H9 (cell line): ENCODE results near the gene CTNNB1. TPM values are rescaled to one million over a fixed set of nuclear protein-coding genes. Genes with fewer than 3 reads are reported as not detected.

Experiments
- DNase-seq: peaks from one replicate; pipeline ENCODE4 v3.0.0-alpha.2; 2017
- H2AFZ ChIP-seq: one replicate; pipeline ENCODE4 v1.6.1; 2013; ENCODE audit warnings: mild to moderate bottlenecking, low read length, control low read depth, moderate library complexity
- H2AK5ac ChIP-seq: 2 replicates; pipeline ENCODE4 v1.6.1; 2013; ENCODE audit warnings: low read length, control low read depth, mixed read lengths; ENCODE audit not compliant: insufficient read length
- H2BK120ac ChIP-seq: one replicate; pipeline ENCODE4 v1.6.1; 2013; ENCODE audit warnings: low read depth, mild to moderate bottlenecking, low read length, control low read depth, inconsistent platforms; ENCODE audit not compliant: poor library complexity, severe bottlenecking
- H2BK12ac ChIP-seq: 2 replicates; pipeline ENCODE4 v1.6.1; 2013; ENCODE audit warnings: low read length, control low read depth, mixed read lengths, low read depth; ENCODE audit not compliant: insufficient read length
- H2BK15ac ChIP-seq: 2 replicates; pipeline ENCODE4 v1.6.1; 2013; ENCODE audit warnings: low read depth, low read length, control low read depth
- H2BK20ac ChIP-seq: one replicate; pipeline ENCODE4 v1.6.1; 2013; ENCODE audit warnings: low read depth, mild to moderate bottlenecking, low read length, control low read depth, inconsistent platforms; ENCODE audit not compliant: poor library complexity, severe bottlenecking
- H2BK5ac ChIP-seq: 2 replicates; pipeline ENCODE4 v1.6.1; 2013; ENCODE audit warnings: low read length, control low read depth, mixed read lengths; ENCODE audit not compliant: insufficient read length
- H3K14ac ChIP-seq: 2 replicates; pipeline ENCODE4 v1.6.1; 2013; ENCODE audit warnings: low read length, control low read depth; ENCODE audit not compliant: insufficient read depth
- H3K18ac ChIP-seq: 2 replicates; pipeline ENCODE4 v1.6.1; 2013; ENCODE audit warnings: low read depth, mild to moderate bottlenecking, mixed read lengths, low read length, control low read depth; ENCODE audit not compliant: insufficient read length
- H3K23ac ChIP-seq: 2 replicates; pipeline ENCODE4 v1.6.1; 2013; ENCODE audit warnings: low read length, control low read depth, mixed read lengths, low read depth; ENCODE audit not compliant: insufficient read length
- H3K23me2 ChIP-seq: 2 replicates; pipeline ENCODE4 v1.6.1; 2013; ENCODE audit warnings: low read depth, mild to moderate bottlenecking, mixed read lengths, low read length, control low read depth; ENCODE audit not compliant: insufficient read length, poor library complexity, severe bottlenecking
- H3K27ac ChIP-seq: 2 replicates; pipeline ENCODE4 v1.5.1; 2013; ENCODE audit warnings: low read length, control low read depth, mixed read lengths, low read depth; ENCODE audit not compliant: insufficient read length
- H3K27me3 ChIP-seq: 2 replicates; pipeline ENCODE4 v1.6.1; 2013; ENCODE audit warnings: low read length, control low read depth, inconsistent platforms; ENCODE audit not compliant: insufficient read depth
- H3K4ac ChIP-seq: 2 replicates; pipeline ENCODE4 v1.6.1; 2013; ENCODE audit warnings: low read depth, mild to moderate bottlenecking, control low read depth, inconsistent platforms, low read length, moderate library complexity
- H3K4me1 ChIP-seq: 2 replicates; pipeline ENCODE4 v1.6.1; 2013; ENCODE audit warnings: low read length, control low read depth, inconsistent platforms; ENCODE audit not compliant: insufficient read depth
- H3K4me2 ChIP-seq: 2 replicates; pipeline ENCODE4 v1.6.1; 2013; ENCODE audit warnings: low read length, control low read depth, mixed read lengths; ENCODE audit not compliant: insufficient read length, insufficient read depth
- H3K56ac ChIP-seq: 2 replicates; pipeline ENCODE4 v1.6.1; 2013; ENCODE audit warnings: low read depth, mild to moderate bottlenecking, mixed read lengths, low read length, control low read depth; ENCODE audit not compliant: insufficient read length
- H3K79me1 ChIP-seq: 2 replicates; pipeline ENCODE4 v1.6.1; 2013; ENCODE audit warnings: low read depth, mild to moderate bottlenecking, moderate library complexity, low read length, control low read depth, inconsistent platforms; ENCODE audit not compliant: insufficient read depth, poor library complexity, severe bottlenecking
- H3K79me2 ChIP-seq: 2 replicates; pipeline ENCODE4 v1.6.1; 2013; ENCODE audit warnings: low read length, control low read depth, inconsistent platforms; ENCODE audit not compliant: insufficient read depth
- H3K9ac ChIP-seq: 2 replicates; pipeline ENCODE4 v1.6.1; 2013; ENCODE audit warnings: low read length, control low read depth, mixed read lengths; ENCODE audit not compliant: insufficient read length; ENCODE audit errors: extremely low read depth
- H3K9me3 ChIP-seq: one replicate; pipeline ENCODE4 v1.6.1; 2013; ENCODE audit warnings: low read depth, low read length, inconsistent platforms; ENCODE audit not compliant: control insufficient read depth
- H3T11ph ChIP-seq: one replicate; pipeline ENCODE4 v1.6.1; 2013; ENCODE audit warnings: mild to moderate bottlenecking, low read length, control low read depth, inconsistent platforms
- H4K20me1 ChIP-seq: one replicate; pipeline ENCODE4 v1.6.1; 2013; ENCODE audit not compliant: control insufficient read depth, insufficient read length, insufficient read depth
- H4K5ac ChIP-seq: 2 replicates; pipeline ENCODE4 v1.6.1; 2013; ENCODE audit warnings: low read depth, mild to moderate bottlenecking, mixed read lengths, low read length, control low read depth; ENCODE audit not compliant: insufficient read length
- H4K8ac ChIP-seq: replicated peaks from 2 replicates; pipeline ENCODE4 v1.6.1; 2013; ENCODE audit warnings: low read length, control low read depth, mixed read lengths, low read depth; ENCODE audit not compliant: insufficient read length
- H4K91ac ChIP-seq: 2 replicates; pipeline ENCODE4 v1.6.1; 2013; ENCODE audit warnings: low read depth, mild to moderate bottlenecking, moderate library complexity, mixed read lengths, low read length, control low read depth; ENCODE audit not compliant: insufficient read length
- H3K27ac Mint-ChIP-seq, 3 experiments: 2 replicates in 2 of 3; 3 replicates in 1 of 3; pipeline ENCODE4 v1.8.0; 2020 to 2021; ENCODE audit warnings: mixed read lengths in 3 of 3, mild to moderate bottlenecking in 1 of 3, moderate library complexity in 1 of 3
- H3K27me3 Mint-ChIP-seq: 2 replicates; pipeline ENCODE4 v1.8.0; 2021; ENCODE audit warnings: low read depth, mild to moderate bottlenecking, moderate library complexity, mixed read lengths
- H3K36me3 Mint-ChIP-seq, 3 experiments: 2 replicates in 2 of 3; 3 replicates in 1 of 3; pipeline ENCODE4 v1.8.0; 2020 to 2021; ENCODE audit warnings: low read depth in 3 of 3, mixed read lengths in 3 of 3; ENCODE audit not compliant: insufficient read depth in 1 of 3
- H3K4me1 Mint-ChIP-seq, 2 experiments: 2 replicates each; pipeline ENCODE4 v1.8.0; 2020; ENCODE audit warnings: mixed read lengths in 2 of 2
- H3K4me3 Mint-ChIP-seq, 2 experiments: 2 replicates in 1 of 2; 3 replicates in 1 of 2; pipeline ENCODE4 v1.8.0; 2020 to 2021; ENCODE audit warnings: mild to moderate bottlenecking in 2 of 2, mixed read lengths in 2 of 2, moderate library complexity in 1 of 2
- H3K9me3 Mint-ChIP-seq, 2 experiments: 2 replicates in 1 of 2; 3 replicates in 1 of 2; pipeline ENCODE4 v1.8.0; 2020; ENCODE audit warnings: mild to moderate bottlenecking in 2 of 2, mixed read lengths in 2 of 2, moderate library complexity in 1 of 2
- WGBS: extraction: QIAGEN DNeasy Blood & Tissue Kit; methylation state at CpG from one replicate; pipeline ENCODE4 v1.1.7; 2013; ENCODE audit warnings: missing lambda C conversion rate, low lambda C conversion rate, mixed read lengths; ENCODE audit not compliant: insufficient read length; ENCODE audit errors: extremely low coverage; 5-methylcytosine and 5-hydroxymethylcytosine counted together
- total RNA-seq: library from RNA; stranded (reverse); gene quantifications from 2 replicates; pipeline ENCODE4 v1.2.1, GENCODE V29; 2021
- TF ChIP-seq, protein P1 (sequence below): fragments of 200-600 bp; sonication (generic); conservative IDR thresholded peaks from 3 replicates; pipeline ENCODE4 v1.8.0; 2021; ENCODE audit warnings: antibody characterized with exemption, mild to moderate bottlenecking

Gene CTNNB1
- total RNA-seq, 1 experiment from 2014 or later, result 500 TPM

DNA sequence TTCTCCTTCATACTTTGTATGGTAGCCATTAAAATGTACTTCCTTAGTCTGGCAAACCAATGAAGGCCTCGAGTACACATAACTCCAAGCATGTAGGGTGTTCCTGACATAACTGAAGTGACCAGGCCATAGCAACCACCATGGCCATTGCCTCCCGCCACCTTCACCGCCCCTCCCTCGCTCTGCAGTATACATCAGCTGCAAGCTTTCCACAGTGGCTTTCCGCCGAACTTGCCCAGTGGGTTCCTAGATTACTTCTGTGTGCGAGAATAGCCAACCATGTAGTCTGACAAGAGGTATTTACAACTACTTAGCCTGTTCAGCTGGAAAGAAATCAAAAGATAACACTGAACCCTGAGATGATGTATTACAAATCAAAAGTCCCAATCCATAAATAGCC is 3.4 kb upstream of the CTNNB1 start:
- no peak overlapping the region for H2AFZ ChIP-seq
- H2BK5ac ChIP-seq, result no peak overlapping the region
- H3K18ac ChIP-seq, result no peak overlapping the region
- H2BK120ac ChIP-seq, result no peak overlapping the region
- H3K4me2 ChIP-seq, result no peak overlapping the region
- peaks cover 3% of the 10 kb centered on the region; the same call in 1 of the 2 replicates for H3K4me1 ChIP-seq
- H3T11ph ChIP-seq, result no peak overlapping the region
- no peak for DNase-seq
- Mint-ChIP-seq H3K36me3 (peaks cover 3 to 8% (median 6%) of the 10 kb centered on the region in 3 experiments; a peak in 5 of 7 replicates), H3K4me3 (no peak overlapping the region), H3K4me1 (peaks cover 6 to 8% of the 10 kb centered on the region in 2 experiments; a peak in 3 of 4 replicates), H3K27ac (no peak overlapping the region), H3K27me3 (no peaks in the 10 kb centered on the region; the same call in 1 of the 2 replicates), H3K9me3 (no peaks in the 10 kb centered on the region)
- no peaks in the 10 kb centered on the region for H3K27me3 ChIP-seq
- no peak overlapping the region for H3K4ac ChIP-seq
- H2BK20ac ChIP-seq, result no peak overlapping the region
- H3K9me3 ChIP-seq, result no peaks in the 10 kb centered on the region
- no peak overlapping the region for H4K8ac ChIP-seq
- no peaks in the 10 kb centered on the region for H4K20me1 ChIP-seq
- H2BK12ac ChIP-seq, result no peak overlapping the region
- H3K27ac ChIP-seq, result no peak overlapping the region
- H4K91ac ChIP-seq, result no peak overlapping the region
- H3K56ac ChIP-seq, result no peak overlapping the region
- no peak overlapping the region for H2BK15ac ChIP-seq
- no peak overlapping the region for H2AK5ac ChIP-seq
- no peaks in the 10 kb centered on the region for H3K79me1 ChIP-seq
- peaks cover 8% of the 10 kb centered on the region; the same call in 1 of the 2 replicates for H3K79me2 ChIP-seq
- TF ChIP-seq, protein P1, sequence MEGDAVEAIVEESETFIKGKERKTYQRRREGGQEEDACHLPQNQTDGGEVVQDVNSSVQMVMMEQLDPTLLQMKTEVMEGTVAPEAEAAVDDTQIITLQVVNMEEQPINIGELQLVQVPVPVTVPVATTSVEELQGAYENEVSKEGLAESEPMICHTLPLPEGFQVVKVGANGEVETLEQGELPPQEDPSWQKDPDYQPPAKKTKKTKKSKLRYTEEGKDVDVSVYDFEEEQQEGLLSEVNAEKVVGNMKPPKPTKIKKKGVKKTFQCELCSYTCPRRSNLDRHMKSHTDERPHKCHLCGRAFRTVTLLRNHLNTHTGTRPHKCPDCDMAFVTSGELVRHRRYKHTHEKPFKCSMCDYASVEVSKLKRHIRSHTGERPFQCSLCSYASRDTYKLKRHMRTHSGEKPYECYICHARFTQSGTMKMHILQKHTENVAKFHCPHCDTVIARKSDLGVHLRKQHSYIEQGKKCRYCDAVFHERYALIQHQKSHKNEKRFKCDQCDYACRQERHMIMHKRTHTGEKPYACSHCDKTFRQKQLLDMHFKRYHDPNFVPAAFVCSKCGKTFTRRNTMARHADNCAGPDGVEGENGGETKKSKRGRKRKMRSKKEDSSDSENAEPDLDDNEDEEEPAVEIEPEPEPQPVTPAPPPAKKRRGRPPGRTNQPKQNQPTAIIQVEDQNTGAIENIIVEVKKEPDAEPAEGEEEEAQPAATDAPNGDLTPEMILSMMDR, result no peak
- no peak overlapping the region for H3K9ac ChIP-seq
- no peak overlapping the region for H3K14ac ChIP-seq
- peaks cover 17% of the 10 kb centered on the region for H3K23me2 ChIP-seq
- H3K23ac ChIP-seq, result no peak overlapping the region
- WGBS, result no CpG with 5 or more reads among the region's 7 CpGs
- no peak overlapping the region for H4K5ac ChIP-seq
